ENCODE results near the gene PEAR1.
"Not testable (repeated sequence)": the region's sequence is repeated elsewhere in the genome, so short reads cannot be mapped to it uniquely, and the experiment has no call there.

Gene PEAR1

DNA sequence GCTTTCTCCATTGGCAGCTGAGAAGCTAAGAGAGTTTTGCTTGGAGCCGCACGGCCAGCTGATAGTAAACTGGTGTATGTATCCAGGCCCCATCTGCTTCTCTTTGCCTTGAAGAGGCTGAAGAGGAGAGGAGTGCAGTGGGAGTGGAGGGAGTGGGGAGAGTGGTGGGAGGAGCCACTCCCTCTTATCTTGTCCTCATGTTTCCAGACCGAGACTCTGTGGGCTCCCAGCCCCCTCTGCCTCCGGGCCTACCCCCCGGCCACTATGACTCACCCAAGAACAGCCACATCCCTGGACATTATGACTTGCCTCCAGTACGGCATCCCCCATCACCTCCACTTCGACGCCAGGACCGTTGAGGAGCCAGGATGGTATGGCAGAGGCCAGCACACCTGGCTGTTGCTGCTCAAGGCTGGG lies 20.9 kb downstream of the PEAR1 start:
- no peak for DNase-seq (ENCODE audit: extremely low read depth in 1 of 2, low read depth in 1 of 2)

DNA sequence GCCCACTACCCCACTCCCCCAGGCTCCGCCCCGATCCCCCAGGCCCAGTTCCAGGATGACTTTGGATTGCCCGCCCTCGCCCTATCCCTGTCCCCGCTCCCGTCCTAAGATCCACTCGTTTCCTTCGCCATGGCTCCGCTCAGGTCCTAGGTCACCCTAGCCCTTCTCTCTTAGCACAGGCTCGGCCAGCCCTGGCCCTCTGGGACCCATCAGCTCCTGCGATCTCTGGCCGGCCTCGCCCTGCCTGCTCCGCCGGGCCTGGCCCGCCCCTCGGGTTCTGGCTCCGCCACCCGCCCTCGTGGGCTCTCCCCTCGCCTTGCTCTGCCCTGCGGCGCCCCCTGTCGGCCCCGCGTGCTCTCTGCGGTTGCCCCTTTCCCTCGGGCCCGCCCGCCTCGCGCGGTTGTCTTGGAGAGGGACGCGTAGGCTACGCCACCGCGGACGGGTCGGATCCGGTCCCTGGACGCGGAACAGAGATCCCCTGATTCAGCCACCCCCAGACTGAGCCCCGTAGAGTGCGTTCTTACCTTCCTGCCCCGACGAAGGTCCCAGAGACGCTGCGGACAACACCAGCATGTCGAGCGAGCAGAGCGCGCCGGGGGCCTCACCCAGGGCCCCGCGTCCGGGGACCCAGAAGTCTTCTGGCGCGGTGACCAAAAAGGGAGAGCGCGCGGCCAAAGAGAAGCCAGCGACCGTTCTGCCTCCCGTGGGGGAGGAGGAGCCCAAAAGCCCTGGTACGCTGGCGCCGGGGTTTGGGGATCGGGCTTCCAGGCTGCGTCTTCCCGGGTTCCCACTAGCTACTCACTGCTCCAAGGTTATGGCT lies 26.9 kb downstream of the PEAR1 start, which contains the start of gene LRRC71:
TSS of gene LRRC71 (plus strand) at position 400 of the 820 bp plus-strand sequence. CDS start at position 572, 172 bp downstream.
- peak in 1 of 2 donors; percentile 48 for DNase-seq (ENCODE audit: extremely low read depth in 1 of 2, low read depth in 1 of 2)

DNA sequence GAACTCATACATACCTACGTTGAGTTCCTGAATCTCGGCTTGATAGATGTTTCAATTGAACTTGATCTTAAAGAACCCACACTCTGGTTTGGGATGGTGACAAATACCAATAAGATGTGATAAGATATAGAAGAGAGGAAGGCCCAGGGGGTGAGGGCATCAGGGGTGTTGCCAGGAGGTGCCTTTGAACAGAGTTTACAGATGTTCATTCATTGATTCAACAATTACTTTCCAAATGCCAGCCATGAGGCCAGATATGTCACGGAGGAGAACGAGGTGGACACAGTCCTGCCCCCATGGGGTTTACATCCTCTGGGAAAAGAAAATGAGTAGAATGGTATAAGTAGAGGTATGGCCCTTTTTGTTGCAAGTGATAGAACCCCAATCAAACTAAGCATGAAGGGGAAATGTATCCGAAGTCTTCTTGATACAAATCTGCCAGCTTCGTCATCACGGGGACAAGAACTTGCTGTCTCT lies 27.6 kb downstream of the PEAR1 start:
- no peak for DNase-seq (ENCODE audit: extremely low read depth in 1 of 2, low read depth in 1 of 2)

DNA sequence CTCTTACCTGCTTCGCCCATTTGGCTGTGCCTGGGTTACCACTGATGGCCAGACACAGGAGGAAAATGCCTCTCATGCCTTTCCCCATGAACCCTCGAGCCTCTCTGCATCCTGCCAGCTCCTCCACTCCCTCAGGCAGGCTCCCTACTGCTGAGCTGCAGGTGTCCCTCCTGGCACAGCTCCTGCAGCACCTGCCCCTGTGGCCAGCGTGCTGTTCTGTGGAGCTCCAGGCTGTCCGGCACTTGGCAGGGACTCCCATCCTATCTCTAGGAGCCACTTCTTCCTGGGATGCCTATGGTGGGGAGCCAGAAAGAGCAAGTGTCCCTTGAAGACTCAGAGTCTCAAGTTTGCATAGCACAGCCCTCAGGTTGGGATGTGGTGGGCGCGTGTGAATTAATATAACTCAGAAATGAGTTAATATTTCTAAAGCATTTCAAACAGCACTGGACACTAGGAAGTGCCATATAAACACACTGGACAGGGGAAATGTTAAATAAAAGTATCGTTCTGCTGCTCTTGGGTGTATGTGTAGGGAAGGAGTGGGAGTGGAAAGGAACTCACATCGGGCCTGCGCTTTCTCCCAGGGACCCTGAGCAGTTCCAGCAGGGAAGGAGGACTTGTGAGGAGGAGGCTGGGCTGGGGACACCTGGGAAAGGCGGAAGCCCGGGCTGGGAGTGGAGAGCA lies 29.6 kb downstream of the PEAR1 start:
- DNase-seq (ENCODE audit: extremely low read depth in 1 of 2, low read depth in 1 of 2) = no peak

DNA sequence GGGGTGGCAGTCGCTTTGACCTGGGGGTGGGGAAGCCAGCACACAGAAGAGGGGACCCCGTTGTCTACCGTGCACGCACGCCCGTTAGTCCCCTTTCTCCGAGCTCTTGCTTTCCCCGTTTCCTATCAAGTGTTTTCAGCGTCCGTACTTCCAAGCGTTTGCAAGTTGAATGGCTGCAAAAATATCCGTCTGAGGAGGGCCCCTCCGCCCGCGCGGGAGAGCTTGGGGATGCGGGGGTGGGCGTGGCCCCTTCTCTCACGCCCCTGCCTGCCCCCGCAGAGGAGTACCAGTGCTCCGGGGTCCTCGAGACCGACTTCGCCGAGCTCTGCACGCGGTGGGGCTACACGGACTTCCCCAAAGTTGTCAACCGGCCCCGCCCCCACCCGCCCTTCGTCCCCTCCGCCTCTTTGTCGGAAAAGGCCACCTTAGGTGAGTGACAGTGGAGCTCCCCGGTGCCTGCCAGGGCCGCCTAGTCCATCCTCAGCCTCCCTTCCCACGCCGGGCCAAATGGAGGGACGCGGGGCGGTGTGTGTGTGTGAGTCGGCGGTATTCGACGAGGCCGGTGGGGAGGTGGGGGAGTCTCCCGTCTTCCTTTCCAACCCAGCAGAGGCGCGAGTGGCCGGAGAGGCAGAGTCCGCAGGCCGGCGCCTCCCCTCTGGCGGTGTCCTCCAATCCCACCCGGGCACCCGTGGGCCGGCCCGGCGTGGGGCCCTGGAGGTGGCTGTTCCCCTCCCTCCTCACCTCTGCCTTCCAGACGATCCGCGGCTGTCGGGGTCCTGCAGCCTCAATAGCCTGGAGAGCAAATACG lies 30.4 kb downstream of the PEAR1 start:
- DNase-seq (ENCODE audit: extremely low read depth in 1 of 2, low read depth in 1 of 2) = no peak

DNA sequence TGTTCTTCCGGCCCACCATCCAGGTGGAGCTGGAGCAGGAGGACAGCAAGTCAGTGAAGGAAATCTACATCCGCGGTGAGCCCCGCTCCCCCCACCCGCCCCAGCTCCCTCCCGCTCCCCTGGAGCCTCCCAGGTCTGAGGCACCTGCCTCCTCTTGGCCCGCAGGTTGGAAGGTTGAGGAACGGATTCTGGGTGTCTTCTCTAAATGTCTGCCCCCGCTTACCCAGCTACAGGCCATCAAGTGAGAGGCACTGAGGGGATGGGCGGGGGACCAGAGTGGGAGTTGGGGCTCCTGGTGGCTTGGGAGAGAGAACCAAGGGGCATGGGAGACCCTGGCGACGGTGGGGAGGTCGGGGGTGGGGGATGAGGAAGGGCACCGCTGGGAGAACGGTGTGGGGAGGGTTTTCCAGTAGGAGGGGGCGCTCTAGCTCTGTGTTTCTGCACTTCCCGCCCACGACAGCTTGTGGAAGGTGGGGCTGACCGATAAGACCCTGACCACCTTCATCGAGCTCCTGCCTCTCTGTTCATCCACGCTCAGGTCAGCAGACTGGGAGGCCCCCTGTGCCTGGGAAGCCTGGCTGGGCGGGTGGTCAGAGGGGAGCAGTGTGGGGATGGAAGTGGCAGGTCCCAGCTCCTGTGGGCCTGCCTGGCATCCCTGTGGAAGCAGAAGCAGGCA lies 31.1 kb downstream of the PEAR1 start:
- no peak for DNase-seq (ENCODE audit: extremely low read depth in 1 of 2, low read depth in 1 of 2)

DNA sequence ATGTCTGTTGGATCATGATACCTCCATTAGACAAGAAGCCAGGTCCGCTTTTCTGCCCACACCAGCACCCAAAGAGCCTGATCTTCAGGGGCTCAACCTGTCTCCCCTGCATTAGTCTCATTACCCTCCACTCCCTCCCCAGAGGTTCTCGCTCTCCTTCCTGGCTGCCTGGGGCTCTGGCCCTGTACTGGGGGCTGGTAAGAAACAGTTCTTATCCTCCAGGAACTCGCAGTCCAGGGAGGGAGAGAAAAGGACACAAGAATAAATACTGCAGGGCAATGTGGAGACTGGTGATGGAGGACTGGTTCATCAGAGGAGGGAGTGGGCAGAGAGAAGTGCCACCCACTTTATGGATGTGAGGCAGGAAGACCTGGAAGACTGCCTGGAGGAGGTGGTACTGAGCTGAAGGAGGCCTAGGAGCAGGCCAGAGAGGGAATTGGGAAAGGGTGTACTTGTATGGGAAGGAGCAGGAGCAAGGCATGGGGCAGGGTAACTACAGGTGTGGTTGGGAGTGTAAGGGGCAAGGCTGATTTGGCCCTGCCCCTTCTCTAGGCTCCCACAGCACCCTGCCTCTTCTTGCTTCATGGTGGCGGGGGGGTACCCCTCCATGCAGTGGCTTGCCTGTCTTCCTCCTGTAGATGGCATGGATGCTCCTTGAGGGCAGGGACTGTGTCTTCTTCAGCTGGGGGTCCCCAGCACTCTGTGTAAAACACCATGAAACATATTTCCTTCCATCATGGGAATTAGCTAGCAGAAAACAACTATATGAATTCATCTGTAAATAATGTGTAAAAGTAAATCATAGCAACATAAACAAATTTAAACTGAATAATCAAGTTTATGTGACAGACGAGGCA lies 31.9 kb downstream of the PEAR1 start:
- DNase-seq (ENCODE audit: extremely low read depth in 1 of 2, low read depth in 1 of 2) = no peak

DNA sequence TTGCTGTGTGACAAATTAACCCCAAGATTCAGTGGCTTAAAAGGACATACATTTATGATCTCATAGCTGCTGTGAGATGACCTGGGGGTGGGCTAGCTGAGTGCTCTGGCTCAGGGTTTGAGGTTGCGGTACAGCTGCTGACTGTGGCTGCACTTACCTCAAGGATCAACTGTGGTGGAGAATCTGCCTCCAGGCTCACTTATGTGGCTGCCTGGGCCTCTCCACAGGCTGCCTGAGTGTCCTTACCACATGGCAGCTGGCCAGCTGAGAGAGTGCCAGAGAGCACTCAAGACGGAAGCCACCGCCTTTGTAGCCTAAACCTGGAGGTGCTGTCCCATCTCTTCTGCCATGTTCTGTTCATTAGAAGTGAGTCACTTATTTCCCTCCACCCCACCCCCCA lies 32.7 kb downstream of the PEAR1 start:
- DNase-seq (ENCODE audit: extremely low read depth in 1 of 2, low read depth in 1 of 2) = no peak

DNA sequence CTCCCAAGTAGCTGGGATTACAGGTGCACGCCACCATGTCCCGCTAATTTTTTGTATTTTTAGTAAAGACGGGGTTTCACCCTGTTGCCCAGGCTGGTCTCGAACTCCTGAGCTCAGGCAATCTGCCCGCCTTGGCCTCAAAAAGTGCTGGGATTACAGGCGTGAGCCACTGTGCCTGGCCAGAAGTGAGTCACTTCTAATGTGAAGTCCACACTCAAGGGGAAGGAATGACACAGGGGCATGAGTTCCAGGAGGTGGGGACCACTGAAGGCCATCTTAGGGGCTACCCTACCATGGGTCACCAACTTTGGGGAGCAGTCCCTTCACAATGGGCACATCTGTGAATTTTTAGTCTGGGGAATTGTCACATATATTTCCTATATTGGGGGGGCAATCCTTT lies 33.2 kb downstream of the PEAR1 start:
- DNase-seq (ENCODE audit: extremely low read depth in 1 of 2, low read depth in 1 of 2) = not testable (repeated sequence)

DNA sequence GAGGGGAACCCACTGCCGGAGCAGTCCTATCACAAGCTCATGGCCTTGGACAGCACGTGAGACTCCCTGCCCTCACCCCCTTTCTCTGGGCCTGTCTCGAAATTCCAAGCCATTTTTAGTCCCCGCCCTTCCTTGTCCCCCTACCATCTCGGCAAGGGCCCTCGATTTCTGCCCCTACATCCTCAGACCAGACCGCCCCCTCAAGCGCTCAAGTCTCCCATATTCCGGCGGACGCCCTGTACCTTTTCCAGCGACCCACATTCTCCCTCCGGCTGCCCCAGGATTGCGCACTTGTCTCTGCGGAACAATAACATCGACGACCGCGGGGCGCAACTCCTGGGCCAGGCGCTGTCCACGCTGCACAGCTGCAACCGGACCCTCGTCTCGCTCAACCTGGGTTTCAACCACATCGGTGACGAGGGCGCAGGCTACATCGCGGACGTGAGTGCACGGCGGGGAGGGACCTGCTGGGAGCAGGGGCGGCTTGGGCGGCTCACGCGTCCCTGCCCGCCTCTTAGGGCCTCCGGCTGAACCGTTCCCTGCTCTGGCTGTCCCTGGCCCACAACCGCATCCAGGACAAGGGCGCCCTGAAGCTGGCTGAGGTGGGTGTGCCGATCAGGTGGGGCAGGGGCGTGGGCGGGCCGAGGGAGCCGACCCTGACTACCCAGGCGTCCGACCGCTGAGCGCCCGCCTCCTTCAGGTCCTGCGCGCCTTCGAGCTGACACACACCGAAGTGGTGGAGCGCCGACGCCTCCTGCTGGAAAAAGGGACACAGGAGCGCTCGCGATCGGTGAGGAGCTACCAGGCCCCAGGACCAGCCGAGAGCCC lies 33.9 kb downstream of the PEAR1 start:
- DNase-seq (ENCODE audit: extremely low read depth in 1 of 2, low read depth in 1 of 2) = peak in 1 of 2 donors; percentile 43

DNA sequence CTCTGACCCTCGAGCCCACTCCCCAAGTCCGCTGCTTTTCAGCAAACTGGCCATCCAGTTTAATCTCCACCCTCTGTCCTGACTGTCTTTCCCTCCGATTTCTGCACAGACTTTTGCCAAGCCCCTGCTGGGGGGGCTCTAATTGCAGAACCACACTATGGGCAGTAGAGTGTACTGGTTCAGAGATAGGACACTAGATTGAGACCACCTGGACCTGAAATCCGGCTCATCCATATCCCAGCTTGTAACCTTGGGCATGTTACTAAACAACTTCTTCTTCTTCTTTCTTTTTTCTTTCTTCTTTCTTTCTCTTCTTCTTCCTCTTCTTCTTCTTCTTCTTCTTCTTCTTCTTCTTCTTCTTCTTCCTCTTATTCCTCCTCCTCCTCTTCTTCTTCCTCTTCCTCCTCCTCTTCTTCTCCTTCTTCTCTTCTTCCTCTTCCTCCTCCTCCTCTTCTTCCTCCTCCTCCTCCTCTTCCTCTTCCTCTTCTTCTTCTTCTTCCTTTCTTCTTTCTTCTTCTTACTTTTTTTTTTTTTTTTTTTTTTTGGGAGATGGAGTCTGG lies 34.6 kb downstream of the PEAR1 start:
- DNase-seq (ENCODE audit: extremely low read depth in 1 of 2, low read depth in 1 of 2) = no peak

DNA sequence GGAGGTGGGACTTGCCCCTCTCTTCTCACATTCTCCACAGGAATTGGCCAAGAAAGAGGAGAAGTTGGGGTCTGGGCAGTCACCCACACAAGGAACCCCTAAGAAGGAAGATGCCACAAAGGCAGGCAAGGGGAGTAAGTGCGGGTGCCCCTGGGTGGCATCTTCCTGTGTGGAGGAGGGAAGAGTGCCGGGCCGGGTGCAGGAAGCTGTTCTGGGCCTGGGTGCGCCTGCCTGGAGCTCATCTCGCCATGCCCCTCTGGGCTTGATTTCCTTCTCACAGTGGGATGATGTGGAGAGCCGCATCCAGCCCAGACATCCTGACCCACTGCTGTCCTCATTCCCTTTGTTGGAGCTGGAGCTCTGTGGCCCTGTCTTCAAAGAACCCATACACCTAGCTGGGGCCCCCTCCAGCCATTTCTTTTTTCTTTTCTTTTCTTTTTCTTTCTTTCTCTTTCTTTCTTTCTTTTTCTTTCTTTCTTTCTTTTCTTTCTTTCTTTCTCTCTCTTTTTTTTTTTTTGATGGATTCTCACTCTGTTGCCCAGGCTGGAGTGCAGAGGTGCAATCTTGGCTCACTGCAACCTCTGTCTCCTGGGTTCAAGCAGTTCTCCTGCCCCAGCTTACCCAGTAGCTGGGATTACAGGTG lies 36.2 kb downstream of the PEAR1 start:
- DNase-seq (ENCODE audit: extremely low read depth in 1 of 2, low read depth in 1 of 2) = no peak

DNA sequence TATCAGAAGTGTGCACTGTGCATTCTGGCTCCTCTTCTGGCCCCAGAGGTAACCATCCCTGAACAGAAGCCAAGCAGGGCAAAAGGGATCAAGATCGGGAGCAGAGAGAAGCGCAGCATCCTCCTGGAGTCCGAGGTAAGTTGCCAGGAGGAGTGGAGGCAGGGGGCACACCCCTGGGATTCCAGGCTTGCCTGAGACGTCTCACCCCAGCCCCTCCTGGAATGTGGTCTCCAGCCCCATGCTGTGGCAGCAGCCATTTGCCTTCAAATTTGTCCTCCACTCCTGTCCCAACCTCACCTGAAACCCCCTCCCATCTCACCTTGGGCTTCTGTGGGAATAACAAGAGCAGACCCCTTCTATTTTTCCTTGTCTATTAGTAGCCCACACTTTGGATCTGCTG lies 37.0 kb downstream of the PEAR1 start:
- DNase-seq (ENCODE audit: extremely low read depth in 1 of 2, low read depth in 1 of 2) = no peak

DNA sequence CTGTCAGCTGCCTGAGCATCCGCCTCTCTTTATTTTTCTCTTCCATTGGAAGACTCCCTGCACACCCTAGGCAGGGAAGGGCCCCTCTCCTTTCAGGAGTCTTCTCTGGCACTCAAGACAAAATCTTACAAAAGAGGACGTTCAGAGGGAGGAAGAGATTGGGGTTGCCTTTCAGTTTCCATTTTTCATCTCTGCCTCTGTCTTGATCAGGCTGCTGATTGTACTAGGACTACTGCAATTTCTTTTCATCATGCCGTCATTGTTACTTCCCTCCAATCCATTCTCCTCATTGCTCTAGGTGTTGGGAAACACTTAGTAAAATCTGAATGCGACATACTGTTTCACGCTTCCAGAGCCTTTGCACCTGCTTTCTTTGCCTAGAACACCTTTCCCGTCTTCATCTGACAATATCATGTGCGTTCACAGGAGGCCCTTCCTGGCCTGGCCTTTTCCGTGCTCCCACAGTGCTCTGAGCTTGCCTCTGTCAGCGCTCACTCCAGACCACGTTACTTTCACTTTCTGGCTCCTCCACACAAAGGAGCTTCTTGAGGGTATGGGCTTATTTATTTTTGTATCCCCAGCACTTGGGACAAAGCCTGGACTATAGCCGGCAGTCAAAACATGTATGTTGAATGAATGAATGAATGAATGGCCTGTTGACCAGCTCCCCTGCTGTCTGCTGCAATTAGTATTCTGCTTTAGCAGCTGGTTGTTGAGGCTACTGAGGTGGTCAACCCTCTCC lies 37.9 kb downstream of the PEAR1 start:
- DNase-seq (ENCODE audit: extremely low read depth in 1 of 2, low read depth in 1 of 2) = no peak

DNA sequence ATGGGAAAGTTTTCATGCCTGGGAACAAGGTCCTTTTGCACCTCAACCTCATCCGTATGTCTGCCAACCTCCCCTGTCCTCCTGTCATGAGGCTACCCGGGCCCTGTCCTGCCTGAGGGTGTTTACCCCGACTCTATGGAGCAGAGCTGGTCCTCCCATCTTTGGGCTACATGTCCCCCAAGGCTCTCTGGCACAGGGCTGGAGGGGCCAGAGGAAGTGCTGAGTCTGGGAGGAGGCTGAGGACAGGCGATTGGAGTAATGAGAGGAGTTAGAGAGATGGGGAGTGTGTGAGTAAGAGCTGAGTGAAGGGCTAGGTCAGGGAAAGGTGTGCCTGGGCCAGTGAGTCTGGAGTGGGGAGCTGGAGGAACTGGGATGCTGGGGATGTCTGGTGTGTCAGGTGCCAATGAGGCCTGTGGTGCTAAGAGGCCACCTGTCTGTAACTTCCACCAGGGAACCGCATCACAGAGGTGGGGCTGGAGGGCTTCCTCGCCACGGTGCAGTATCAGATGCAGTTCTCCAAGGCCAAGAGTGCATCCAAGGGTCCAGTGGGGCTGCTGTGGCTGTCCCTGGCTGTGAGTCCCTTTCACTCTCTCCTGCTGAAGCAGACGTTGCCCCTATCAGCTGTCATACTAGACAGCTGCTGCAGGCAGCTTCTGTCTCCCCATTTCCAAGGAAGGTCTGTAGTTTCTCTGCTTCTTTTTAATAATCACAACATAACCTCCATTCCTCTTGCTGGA lies 38.6 kb downstream of the PEAR1 start:
- no peak for DNase-seq (ENCODE audit: extremely low read depth in 1 of 2, low read depth in 1 of 2)

DNA sequence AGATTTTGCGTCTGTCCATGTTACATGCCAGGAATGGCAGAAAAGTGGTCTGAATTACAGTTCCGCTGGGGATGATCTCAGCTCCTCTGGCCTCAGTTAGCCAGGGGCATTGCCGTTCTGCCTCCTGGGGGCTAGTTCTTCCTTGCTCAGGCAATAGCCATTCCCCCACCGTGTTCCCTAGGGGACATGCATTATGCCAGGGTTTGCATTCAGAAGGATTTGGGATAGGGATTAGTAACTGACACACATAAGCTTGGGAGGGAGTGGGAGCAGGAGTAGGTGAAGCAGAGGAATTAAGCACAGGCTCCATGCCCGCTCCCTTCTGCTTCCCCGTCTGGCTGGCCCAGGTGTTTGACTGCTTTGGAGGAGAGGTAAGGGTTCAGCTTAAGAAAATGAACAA lies 39.6 kb downstream of the PEAR1 start:
- DNase-seq (ENCODE audit: extremely low read depth in 1 of 2, low read depth in 1 of 2) = no peak
